ENCODE data around the gene ATP6V0E2.

ATP6V0E2 gene

DNA sequence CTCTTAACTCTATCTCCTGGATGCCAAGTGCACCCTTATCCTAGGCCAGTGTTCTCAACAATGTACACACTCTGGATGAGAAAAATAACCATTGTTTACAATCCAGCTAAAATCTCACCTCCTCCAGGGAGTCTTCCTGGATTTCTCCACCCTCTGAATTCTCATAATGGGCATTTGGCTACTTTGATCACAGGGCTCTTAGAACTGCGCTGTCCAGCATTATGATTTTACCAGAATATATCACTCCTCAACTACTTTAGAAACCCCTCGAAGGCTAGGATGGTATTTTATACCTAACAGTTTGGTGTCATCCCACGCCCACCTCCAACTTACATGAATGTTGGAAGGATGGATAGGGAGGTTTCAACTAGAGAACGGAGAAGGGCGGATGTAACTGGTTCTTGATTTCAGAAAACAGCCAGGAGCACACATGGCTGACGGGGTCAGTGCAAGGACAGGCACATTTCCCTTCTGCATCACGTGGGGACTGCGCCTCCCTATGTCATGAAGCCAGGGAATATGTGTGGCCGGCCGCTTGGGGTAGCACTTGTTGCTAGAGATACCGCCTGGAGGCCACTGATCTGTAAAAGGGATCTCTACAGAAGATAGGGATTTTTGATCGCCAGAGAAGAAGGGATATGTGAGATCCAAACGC, 1.2 kb upstream of the ATP6V0E2 start:
- Histone ChIP-seq H3K27ac (ENCODE audit: low read depth, low read length, poor library complexity, severe bottlenecking) (no peak overlapping the region), H3K79me2 (ENCODE audit: insufficient read depth, low read length) (no peaks in the 10 kb centered on the region), H3K36me3 (ENCODE audit: insufficient read depth, low read length) (no peaks in the 10 kb centered on the region), H2AFZ (ENCODE audit: low read length) (no peak overlapping the region), H3K27me3 (ENCODE audit: insufficient read depth, low read length) (no peaks in the 10 kb centered on the region), H3K9me3 (ENCODE audit: low read length) (no peaks in the 10 kb centered on the region), H4K20me1 (ENCODE audit: insufficient read depth, low read length) (no peaks in the 10 kb centered on the region), H3F3A (ENCODE audit: insufficient read depth, low read length) (no peaks in the 10 kb centered on the region), H3K9ac (ENCODE audit: low read length) (peak overlapping the region; percentile 65; the same call in 1 of the 2 replicates), H3K4me1 (ENCODE audit: insufficient read depth, low read length, severe bottlenecking) (peaks cover 52% of the 10 kb centered on the region), H3K4me3 (ENCODE audit: low read depth, low read length, poor library complexity, severe bottlenecking) (peak overlapping the region; percentile 77), H3K9me2 (ENCODE audit: low read depth, low read length) (no peaks in the 10 kb centered on the region), H3K4me2 (ENCODE audit: low read length) (peak overlapping the region; percentile 86)
- TF ChIP-seq CTCF (IDR thresholded peaks at IDR 0.05; ENCODE audit: low read length): 0 out of 2 replicates have a peak, but pooled peaks have one; percentile 20
- no peak for TF ChIP-seq EZH2 (IDR thresholded peaks at IDR 0.05; ENCODE audit: borderline replicate concordance, low read length)

DNA sequence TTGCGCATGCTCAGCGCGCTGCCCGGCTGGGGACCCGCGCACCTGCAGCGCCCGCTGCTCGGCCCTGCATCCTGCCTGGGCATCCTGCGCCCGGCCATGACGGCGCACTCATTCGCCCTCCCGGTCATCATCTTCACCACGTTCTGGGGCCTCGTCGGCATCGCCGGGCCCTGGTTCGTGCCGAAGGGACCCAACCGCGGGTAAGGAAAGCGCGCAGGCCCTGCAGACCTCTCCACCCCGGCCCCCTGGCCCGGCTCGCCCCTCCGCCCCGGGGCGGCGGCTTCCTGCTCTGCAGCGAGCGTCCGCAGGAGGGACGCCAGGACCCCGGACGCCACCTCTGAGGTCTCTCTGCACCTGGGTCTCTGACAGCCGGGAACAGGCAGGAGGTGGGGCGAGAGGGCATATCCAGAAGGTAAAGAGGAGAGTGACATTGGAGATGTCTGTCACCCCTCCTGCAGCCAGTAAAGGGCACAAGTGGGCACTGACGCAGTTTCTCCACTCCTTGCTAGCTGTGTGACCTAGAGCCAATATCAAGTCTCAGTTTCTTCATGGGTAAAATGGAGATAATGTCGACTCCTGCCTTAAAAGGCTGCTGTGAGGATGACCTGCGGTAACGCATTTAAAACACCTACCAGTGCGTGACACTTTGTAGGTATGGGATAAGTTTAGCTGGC, 338 bp downstream of the ATP6V0E2 start:
- no peak overlapping the region for H3K27ac ChIP-seq (ENCODE audit: low read depth, low read length, poor library complexity, severe bottlenecking)
- peak overlapping the region; percentile 70 for H3K9ac ChIP-seq (ENCODE audit: low read length)
- TF ChIP-seq EZH2 (IDR thresholded peaks at IDR 0.05; ENCODE audit: borderline replicate concordance, low read length) (no peak), CTCF (IDR thresholded peaks at IDR 0.05; ENCODE audit: low read length) (no peak)
- H3K27me3 ChIP-seq (ENCODE audit: insufficient read depth, low read length): no peaks in the 10 kb centered on the region
- no peaks in the 10 kb centered on the region for H3F3A ChIP-seq (ENCODE audit: insufficient read depth, low read length)
- peaks cover 42% of the 10 kb centered on the region for H3K4me1 ChIP-seq (ENCODE audit: insufficient read depth, low read length, severe bottlenecking)
- H2AFZ ChIP-seq (ENCODE audit: low read length): 0 out of 2 replicates have a peak overlapping the region, but pooled peaks have one; percentile 11
- peak overlapping the region; percentile 86 for H3K4me2 ChIP-seq (ENCODE audit: low read length)
- no peaks in the 10 kb centered on the region for H3K9me3 ChIP-seq (ENCODE audit: low read length)
- no peaks in the 10 kb centered on the region for H3K9me2 ChIP-seq (ENCODE audit: low read depth, low read length)
- peak overlapping the region; percentile 77 for H3K4me3 ChIP-seq (ENCODE audit: low read depth, low read length, poor library complexity, severe bottlenecking)
- no peaks in the 10 kb centered on the region for H4K20me1 ChIP-seq (ENCODE audit: insufficient read depth, low read length)
- H3K36me3 ChIP-seq (ENCODE audit: insufficient read depth, low read length): peaks cover 4% of the 10 kb centered on the region; the same call in 1 of the 2 replicates
- H3K79me2 ChIP-seq (ENCODE audit: insufficient read depth, low read length): no peaks in the 10 kb centered on the region

DNA sequence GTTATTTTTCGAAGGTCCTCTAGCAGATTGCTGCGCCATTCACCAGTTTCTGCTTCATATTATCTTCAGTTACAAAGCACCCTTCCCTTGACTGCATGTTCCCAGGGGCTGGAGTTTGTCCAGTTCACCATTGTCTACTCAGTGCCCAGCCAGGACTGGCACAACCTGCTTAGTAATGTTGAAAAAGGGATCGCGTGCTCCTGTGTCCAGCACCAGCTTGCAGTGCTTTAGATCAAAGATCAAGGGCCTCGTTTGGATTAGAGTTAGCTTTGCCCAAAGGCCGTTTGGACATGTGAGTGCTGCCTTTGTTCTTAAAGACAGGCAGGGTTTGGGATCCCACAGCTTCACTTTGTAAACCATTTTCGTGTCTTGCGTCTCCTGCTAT, 867 bp downstream of the ATP6V0E2 start:
- peak overlapping the region; percentile 70 for H3K9ac ChIP-seq (ENCODE audit: low read length)
- no peaks in the 10 kb centered on the region for H3K27me3 ChIP-seq (ENCODE audit: insufficient read depth, low read length)

More for the DNA sequence above, 867 bp downstream of the ATP6V0E2 start:
- TF ChIP-seq CTCF (IDR thresholded peaks at IDR 0.05; ENCODE audit: low read length): no peak
- TF ChIP-seq EZH2 (IDR thresholded peaks at IDR 0.05; ENCODE audit: borderline replicate concordance, low read length): no peak
- Histone ChIP-seq H3K4me3 (ENCODE audit: low read depth, low read length, poor library complexity, severe bottlenecking) (peak overlapping the region; percentile 77), H2AFZ (ENCODE audit: low read length) (no peak overlapping the region), H3K79me2 (ENCODE audit: insufficient read depth, low read length) (no peaks in the 10 kb centered on the region), H4K20me1 (ENCODE audit: insufficient read depth, low read length) (no peaks in the 10 kb centered on the region), H3K4me2 (ENCODE audit: low read length) (peak overlapping the region; percentile 86), H3K4me1 (ENCODE audit: insufficient read depth, low read length, severe bottlenecking) (peaks cover 42% of the 10 kb centered on the region), H3K27ac (ENCODE audit: low read depth, low read length, poor library complexity, severe bottlenecking) (no peak overlapping the region), H3K9me2 (ENCODE audit: low read depth, low read length) (no peaks in the 10 kb centered on the region), H3F3A (ENCODE audit: insufficient read depth, low read length) (no peaks in the 10 kb centered on the region), H3K9me3 (ENCODE audit: low read length) (no peaks in the 10 kb centered on the region), H3K36me3 (ENCODE audit: insufficient read depth, low read length) (peaks cover 4% of the 10 kb centered on the region; the same call in 1 of the 2 replicates)

Measured in OCI-LY1 (cell line).